ENCODE measurements around the gene KRT72.

KRT72 gene

GRCh38 chr12:52600941-52601481 is at the start of gene KRT72:
Gene KRT72 (minus strand): TSS chr12:52601463. CDS start chr12:52601452, 11 bp downstream.
- DNase-seq (ENCODE audit: low read depth) = no peak

- no peak for DNase-seq (ENCODE audit: low read depth)
These were observed 49.3 kb upstream of the KRT72 start for GRCh38 chr12:52650520-52651081.

- no peak for DNase-seq (ENCODE audit: low read depth)
These were observed 47.8 kb upstream of the KRT72 start for GRCh38 chr12:52649066-52649465.

- DNase-seq (ENCODE audit: low read depth) = no peak
These were observed 46.8 kb upstream of the KRT72 start for GRCh38 chr12:52648012-52648550.

- no peak for DNase-seq (ENCODE audit: low read depth)
These were observed 46.3 kb upstream of the KRT72 start for GRCh38 chr12:52647601-52648000.

DNA sequence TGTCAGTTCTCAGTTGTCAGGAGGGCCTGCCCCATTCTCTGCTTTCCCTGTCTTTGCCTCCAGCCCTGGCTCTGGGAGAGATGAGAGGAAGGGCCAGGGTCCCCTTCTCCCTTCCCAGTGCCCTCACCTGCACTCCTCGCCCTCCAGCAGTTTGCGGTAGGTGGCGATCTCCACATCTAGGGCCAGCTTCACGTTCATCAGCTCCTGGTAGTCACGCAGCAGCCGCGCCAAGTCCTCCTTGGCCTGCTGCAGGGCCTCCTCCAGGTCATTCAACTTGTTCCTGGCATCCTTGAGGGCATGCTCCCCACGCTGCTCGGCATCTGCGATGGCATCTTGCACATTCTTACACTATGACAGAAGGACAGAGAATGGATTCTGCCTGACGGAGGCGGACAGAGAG is 45.4 kb upstream of the KRT72 start:
- no peak for DNase-seq (ENCODE audit: low read depth)

DNA sequence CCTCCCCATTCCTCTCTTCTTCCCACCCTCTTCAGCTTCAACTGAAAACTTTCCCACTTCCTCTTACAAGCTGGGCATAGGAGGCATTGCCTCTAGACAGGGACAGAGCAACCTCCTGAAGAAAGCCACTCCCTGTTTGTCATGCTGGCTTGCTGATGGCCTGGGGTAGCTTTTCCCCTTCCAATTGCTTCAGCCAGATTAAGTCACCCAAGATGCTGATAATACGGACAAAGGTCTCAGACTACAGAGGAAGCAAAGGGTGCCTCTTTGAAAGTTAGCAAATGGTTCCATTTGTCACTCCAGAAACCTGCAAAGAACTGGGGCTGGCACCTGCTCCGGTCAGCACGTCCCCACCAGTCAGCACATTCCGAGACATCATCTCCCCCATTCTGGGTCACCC is 44.7 kb upstream of the KRT72 start:
- no peak for DNase-seq (ENCODE audit: low read depth)

DNA sequence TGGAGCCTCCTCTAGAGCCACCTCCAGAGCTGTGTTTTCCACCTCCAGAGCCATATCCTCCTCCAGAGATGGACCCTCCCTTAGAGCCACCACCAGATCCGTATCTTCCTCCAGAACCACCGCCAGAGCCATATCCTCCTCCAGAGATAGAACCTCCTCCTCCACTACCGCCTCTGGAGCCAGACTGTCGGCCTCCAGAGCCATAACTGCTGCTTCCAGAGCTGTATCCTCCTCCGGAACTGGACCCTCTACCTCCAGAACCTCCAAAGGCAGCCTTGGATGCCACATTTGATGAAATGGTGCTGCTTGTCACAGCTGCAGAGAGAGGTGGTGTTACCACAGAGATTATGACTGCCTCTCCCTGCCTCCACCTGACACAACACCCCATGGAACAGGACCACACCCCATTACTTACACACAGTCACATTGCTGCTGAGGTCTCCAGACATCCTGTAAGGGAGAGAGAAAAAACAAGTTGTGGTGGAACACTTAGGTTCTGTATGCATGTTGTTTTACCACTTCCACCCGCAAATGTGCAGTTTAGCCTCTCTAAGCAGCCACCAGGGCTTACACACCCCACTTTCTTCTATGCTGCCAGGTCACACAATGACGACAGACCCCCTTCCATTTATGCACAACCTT is 44.0 kb upstream of the KRT72 start:
- DNase-seq (ENCODE audit: low read depth) = no peak

DNA sequence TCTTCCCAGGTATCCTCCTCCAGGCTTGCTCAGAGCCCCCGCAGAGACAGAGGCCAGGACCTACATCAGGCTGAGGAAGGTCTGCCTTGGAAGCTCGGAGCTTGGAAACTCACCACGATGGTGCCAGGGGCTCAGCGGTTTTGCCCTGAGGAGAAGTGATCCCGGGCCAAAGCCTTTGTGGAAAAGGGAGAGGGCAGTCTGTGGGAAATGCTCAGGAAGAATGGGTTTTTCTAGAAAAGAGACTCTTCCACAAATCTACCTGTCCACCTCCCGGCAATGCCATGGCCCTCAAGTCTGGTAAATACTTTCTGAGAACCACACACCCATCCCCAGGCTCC is 42.8 kb upstream of the KRT72 start:
- DNase-seq (ENCODE audit: low read depth) = no peak

- DNase-seq (ENCODE audit: low read depth) = no peak
These were observed 42.2 kb upstream of the KRT72 start for GRCh38 chr12:52643233-52644077.

DNA sequence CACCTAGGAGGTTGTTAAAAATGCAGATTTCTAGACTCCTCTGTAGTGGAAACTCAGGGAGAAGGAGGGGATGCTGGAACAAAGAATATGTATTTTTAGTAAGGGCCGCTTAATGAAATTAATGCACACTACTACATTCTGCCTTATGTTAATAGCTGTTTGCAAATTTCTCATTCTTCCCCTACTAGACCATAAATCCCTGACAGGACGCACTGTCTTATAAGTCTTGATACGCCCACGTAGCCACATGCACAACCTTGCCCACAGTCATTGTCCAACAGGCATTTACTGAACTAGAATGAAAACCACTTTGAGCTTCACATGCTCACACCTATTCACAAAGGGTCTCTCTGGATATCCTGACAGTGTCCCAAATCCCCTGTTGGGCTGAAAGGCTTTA is 40.2 kb upstream of the KRT72 start:
- DNase-seq (ENCODE audit: low read depth) = no peak

DNA sequence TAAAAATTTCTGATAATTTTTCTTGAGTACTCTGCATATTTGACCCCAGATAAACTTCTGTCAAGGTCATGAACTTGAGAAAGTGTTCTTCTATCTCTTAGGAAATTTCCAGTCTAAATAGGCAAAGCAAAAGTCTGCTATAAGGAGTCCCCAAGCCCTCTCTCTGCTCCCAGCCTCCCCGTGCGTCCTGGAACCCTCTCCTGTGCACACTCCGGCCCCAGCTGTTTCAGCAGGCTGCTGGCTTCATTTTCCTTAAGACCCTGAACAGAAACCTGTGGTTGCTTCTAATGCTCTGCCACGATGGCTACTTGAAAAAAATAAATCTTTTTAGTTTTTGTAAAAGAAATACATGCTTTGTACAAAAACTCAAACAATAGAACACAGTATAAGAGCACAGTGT is 36.0 kb upstream of the KRT72 start:
- no peak for DNase-seq (ENCODE audit: low read depth)

- no peak for DNase-seq (ENCODE audit: low read depth)
These were observed 35.5 kb upstream of the KRT72 start for GRCh38 chr12:52636592-52637258.

- DNase-seq (ENCODE audit: low read depth) = no peak
These were observed 34.9 kb upstream of the KRT72 start for GRCh38 chr12:52636189-52636588.

DNA sequence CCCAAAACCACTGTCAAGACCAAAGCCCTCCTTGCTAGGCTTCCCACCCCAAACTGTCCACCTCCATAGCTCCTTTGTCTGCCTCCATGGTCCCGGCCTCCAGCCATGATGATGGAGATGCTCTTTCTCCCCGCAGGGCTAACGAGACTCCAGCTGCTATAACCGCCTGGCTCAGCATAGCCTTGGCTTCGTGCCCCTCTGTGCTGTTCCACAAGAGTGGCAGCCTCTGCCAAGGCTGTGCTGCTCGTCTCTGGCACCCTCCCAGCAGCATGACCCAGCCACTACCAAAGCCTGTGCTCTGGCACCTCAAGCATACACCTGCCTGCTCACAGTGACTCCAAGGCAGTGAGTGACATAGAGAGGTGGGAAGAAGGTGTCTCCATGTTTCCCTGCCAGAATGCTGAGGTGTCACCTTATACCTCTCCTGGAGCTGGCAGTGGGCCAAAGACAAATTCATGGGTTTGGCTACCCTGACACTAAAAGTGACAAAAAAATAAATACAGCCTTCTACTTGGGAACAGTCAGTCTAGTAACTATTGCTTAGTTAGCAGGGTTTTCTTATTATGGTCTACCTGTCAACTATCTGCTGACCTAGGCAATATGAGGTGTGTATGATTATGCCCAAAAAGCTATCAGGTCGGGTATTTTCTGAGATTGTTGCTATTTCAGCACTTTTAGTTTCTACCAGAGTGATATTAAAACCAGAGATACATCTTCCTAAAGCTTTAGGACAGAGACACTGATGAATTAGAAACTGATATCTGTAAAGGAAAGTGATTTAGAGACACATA is 33.2 kb upstream of the KRT72 start:
- no peak for DNase-seq (ENCODE audit: low read depth)

DNA sequence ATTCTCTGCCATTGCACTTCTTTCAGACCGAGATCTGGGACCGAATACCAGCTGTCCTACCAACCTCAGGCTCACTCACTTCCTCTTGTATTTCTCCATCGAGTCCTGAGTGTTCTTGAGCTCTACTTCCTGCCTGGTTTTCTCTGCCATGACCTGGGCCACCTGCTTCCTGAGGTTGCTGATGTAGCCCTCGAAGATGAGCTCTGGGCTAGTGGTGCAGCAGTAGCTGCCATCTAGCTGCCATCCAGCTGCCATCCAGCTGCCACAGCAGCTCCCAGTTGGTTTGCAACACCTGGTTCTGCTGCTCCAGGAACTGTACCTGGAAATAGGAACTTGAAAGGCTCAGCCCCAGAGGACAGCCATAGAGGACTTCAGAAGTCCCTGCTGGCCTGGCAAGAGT is 32.1 kb upstream of the KRT72 start:
- no peak for DNase-seq (ENCODE audit: low read depth)

- DNase-seq (ENCODE audit: low read depth) = no peak
These were observed 31.4 kb upstream of the KRT72 start for GRCh38 chr12:52632656-52633055.

DNA sequence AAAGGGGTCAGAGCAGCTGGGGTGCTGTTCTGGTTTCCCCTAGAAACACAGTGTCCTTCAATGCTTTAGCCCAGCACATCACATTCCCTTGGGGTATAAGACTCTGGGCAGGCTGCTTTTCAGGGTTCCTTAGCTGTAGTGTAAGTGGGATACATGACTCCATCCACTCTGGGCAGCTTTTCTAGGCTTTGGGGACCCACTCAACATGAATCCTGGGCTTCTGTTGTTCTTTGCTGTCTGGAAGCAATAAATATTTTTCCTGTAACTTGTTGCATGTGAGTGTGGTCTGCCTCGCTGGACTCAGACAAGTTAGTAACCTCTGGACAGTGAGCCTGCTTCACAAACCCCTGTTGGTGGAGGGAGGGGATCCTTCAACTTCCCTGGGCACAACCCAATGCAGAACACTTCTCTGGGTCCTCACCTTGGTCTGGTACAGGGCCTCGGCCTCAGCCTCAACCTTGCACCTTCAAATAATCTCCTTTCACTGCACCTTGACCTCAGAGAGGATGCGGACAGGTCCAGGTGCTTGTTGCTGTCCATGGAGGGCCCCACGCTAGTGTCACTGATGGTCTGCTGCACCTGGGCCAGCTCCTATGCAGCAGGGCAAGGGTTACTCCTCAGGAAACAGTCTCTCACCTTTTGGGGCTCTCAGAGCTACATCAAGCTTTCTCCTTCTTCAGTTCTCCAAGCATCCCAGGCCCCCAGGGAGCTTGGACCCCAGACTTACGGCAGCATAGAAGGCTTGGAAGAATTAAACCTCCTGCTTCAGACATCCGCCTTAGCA is 30.6 kb upstream of the KRT72 start:
- DNase-seq (ENCODE audit: low read depth) = no peak

DNA sequence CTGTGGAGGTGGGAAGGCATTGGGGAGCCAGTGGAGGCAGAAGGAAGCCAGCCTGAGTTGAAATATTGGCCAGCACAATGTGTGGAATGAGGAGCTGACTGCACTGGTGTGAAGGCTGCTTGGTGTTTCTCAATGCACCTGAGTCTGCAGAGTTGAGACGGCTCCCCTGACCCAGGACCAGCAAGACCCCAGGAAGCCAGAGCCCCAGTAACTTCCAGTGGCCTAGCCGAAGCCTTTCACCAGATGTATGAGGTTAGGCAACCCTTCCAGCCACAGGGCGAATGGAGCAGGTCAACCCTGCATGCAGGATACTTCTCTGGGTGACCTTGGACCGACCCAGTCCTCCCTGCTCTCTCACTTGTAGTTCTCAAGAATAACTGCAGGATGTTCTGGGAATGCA is 30.0 kb upstream of the KRT72 start:
- no peak for DNase-seq (ENCODE audit: low read depth)

GRCh38 chr12:52630599-52631200 is 29.4 kb upstream of the KRT72 start:
- no peak for DNase-seq (ENCODE audit: low read depth)
